Body of pancreas (tissue), 4 donors: ENCODE data around the gene SAV1. TPM values are rescaled to one million over a fixed set of nuclear protein-coding genes. Genes with fewer than 3 reads are reported as not detected.

Source experiments
- ATAC-seq: fragments of 150-250 bp; one replicate; pipeline ENCODE4 v1.9.1; 2016
- DNase-seq, 4 donors: peaks; one replicate each; pipeline ENCODE4 v3.0.0-alpha.2; 2019
- H3K27ac ChIP-seq, 4 donors: fragments of 200-600 bp; sonication (generic); 1 replicate in 3 of 4; 2 replicates in 1 of 4; pipeline versions ENCODE4 v1.5.1 to v1.6.1; 2016 to 2019; ENCODE audit warnings: mild to moderate bottlenecking in 1 of 4, mixed read lengths in 1 of 4, moderate library complexity in 1 of 4
- H3K27me3 ChIP-seq, 2 donors: fragments of 200-600 bp; sonication (generic); one replicate each; pipeline ENCODE4 v1.6.0; 2016; ENCODE audit warnings: mild to moderate bottlenecking in 1 of 2
- H3K36me3 ChIP-seq, 2 donors: fragments of 200-600 bp; sonication (generic); replicated peaks in 1 of 2; 2 replicates each; pipeline ENCODE4 v1.5.1; 2016; ENCODE audit warnings: low read depth in 2 of 2; ENCODE audit not compliant: insufficient read depth in 1 of 2
- H3K4me1 ChIP-seq: fragments of 200-600 bp; sonication (generic); one replicate; pipeline ENCODE4 v1.6.0; 2016
- H3K4me3 ChIP-seq, 2 donors: fragments of 200-600 bp; sonication (generic); 1 replicate in 1 of 2; 2 replicates in 1 of 2; pipeline ENCODE4 v1.5.1; 2016 to 2019
- H3K9me3 ChIP-seq, 3 donors: fragments of 200-600 bp; sonication (generic); 1 replicate in 2 of 3; 2 replicates in 1 of 3; pipeline ENCODE4 v1.5.1; 2016
- CTCF ChIP-seq, 7 experiments: fragments of 450-650 bp in 4 of 7; fragments of 200-600 bp in 3 of 7; sonication (generic) in 3 of 7; IDR thresholded peaks; one replicate each; pipeline ENCODE4 v1.5.1; 2016 to 2019; ENCODE audit warnings: antibody characterized with exemption in 7 of 7
- POLR2A ChIP-seq, 3 donors: fragments of 450-650 bp; IDR thresholded peaks; one replicate each; pipeline ENCODE4 v1.6.1; 2016; ENCODE audit warnings: antibody characterized with exemption in 3 of 3, mild to moderate bottlenecking in 2 of 3
- WGBS, 2 donors: methylation state at CpG; one replicate each; pipeline ENCODE4 v1.1.5; 2017; 5-methylcytosine and 5-hydroxymethylcytosine counted together
- intact Hi-C: fragments of 100-400 bp; cut with DNase I; formaldehyde crosslinking; loops from one replicate; pipeline ENCODE4 v1.15.1; 2023
- total RNA-seq, 2 donors: library from RNA; depleted of rRNA; stranded (reverse); fragments of >200 nt; gene quantifications; one replicate each; pipeline ENCODE4 v1.1.0, GENCODE V29; 2016

SAV1 gene
- total RNA-seq, 2 donors from 2014 or later, result 55.0 to 94.9 TPM

- no peak overlapping the region for H3K27ac ChIP-seq
- no peaks in the 10 kb centered on the region for H3K36me3 ChIP-seq
- peaks cover 5% of the 10 kb centered on the region for H3K4me1 ChIP-seq
- no peak for DNase-seq
- no peak for TF ChIP-seq CTCF (IDR thresholded peaks at IDR 0.05)
- TF ChIP-seq POLR2A (IDR thresholded peaks at IDR 0.05), result no peak
- ATAC-seq, result no peak
- no peaks in the 10 kb centered on the region for H3K27me3 ChIP-seq
- no peak overlapping the region for H3K4me3 ChIP-seq
- H3K9me3 ChIP-seq, result no peaks in the 10 kb centered on the region
- intact Hi-C loops, result no loop called here
Measured at GRCh38 chr14:50679674-50680073, 11.6 kb upstream of the SAV1 start.

- intact Hi-C loops, result no loop called here
- no peaks in the 10 kb centered on the region for H3K27me3 ChIP-seq
- no peaks in the 10 kb centered on the region for H3K36me3 ChIP-seq
- peak overlapping the region in 1 of 4 donors; percentile 24 for H3K27ac ChIP-seq
- DNase-seq (no peak), ATAC-seq (no peak)
- no peaks in the 10 kb centered on the region for H3K9me3 ChIP-seq
- TF ChIP-seq CTCF (IDR thresholded peaks at IDR 0.05) (no peak), POLR2A (IDR thresholded peaks at IDR 0.05) (no peak)
- peaks cover 5% of the 10 kb centered on the region for H3K4me1 ChIP-seq
- 81 to 85% methylated on average over 5 of the region's 5 CpGs for WGBS, 2 donors
- no peak overlapping the region for H3K4me3 ChIP-seq
Measured at GRCh38 chr14:50678163-50678562, 10.1 kb upstream of the SAV1 start.

GRCh38 chr14:50677527-50678063 lies 9.5 kb upstream of the SAV1 start:
- DNase-seq, result no peak
- ATAC-seq, result no peak
- peak overlapping the region in 2 of 4 donors; percentile 5 to 24 for H3K27ac ChIP-seq
- peaks cover 5% of the 10 kb centered on the region for H3K4me1 ChIP-seq
- no peak overlapping the region for H3K4me3 ChIP-seq
- 44 to 58% methylated on average over 5 of the region's 5 CpGs for WGBS, 2 donors
- TF ChIP-seq POLR2A (IDR thresholded peaks at IDR 0.05) (no peak), CTCF (IDR thresholded peaks at IDR 0.05) (no peak)
- intact Hi-C loops, result no loop called here
- no peaks in the 10 kb centered on the region for H3K36me3 ChIP-seq
- no peaks in the 10 kb centered on the region for H3K9me3 ChIP-seq
- no peaks in the 10 kb centered on the region for H3K27me3 ChIP-seq

GRCh38 chr14:50676814-50677516 lies 8.9 kb upstream of the SAV1 start:
- H3K27me3 ChIP-seq, result no peaks in the 10 kb centered on the region
- 76 to 91% methylated on average over 7 of the region's 7 CpGs for WGBS, 2 donors
- peak overlapping the region in 2 of 4 donors; percentile 5 to 24 for H3K27ac ChIP-seq

More at GRCh38 chr14:50676814-50677516, 8.9 kb upstream of the SAV1 start:
- Histone ChIP-seq H3K4me1 (peaks cover 5% of the 10 kb centered on the region), H3K36me3 (no peaks in the 10 kb centered on the region), H3K4me3 (no peak overlapping the region), H3K9me3 (no peaks in the 10 kb centered on the region)
- no peak for TF ChIP-seq POLR2A (IDR thresholded peaks at IDR 0.05)
- no peak for TF ChIP-seq CTCF (IDR thresholded peaks at IDR 0.05)
- no peak for DNase-seq
- ATAC-seq, result no peak
- intact Hi-C loops, result no loop called here
